GM21737 (cell line): ENCODE data around the gene CPEB2.
A peak's percentile ranks its signal among the peaks of the same experiment; 100 is the strongest.

Experiments used
- ATAC-seq: cut with Tn5 transposase; IDR thresholded peaks from one replicate; pipeline ENCODE4 v1.9.1; 2021; ENCODE audit warnings: mild to moderate bottlenecking, moderate library complexity; ENCODE audit not compliant: unreplicated experiment

Gene CPEB2

DNA sequence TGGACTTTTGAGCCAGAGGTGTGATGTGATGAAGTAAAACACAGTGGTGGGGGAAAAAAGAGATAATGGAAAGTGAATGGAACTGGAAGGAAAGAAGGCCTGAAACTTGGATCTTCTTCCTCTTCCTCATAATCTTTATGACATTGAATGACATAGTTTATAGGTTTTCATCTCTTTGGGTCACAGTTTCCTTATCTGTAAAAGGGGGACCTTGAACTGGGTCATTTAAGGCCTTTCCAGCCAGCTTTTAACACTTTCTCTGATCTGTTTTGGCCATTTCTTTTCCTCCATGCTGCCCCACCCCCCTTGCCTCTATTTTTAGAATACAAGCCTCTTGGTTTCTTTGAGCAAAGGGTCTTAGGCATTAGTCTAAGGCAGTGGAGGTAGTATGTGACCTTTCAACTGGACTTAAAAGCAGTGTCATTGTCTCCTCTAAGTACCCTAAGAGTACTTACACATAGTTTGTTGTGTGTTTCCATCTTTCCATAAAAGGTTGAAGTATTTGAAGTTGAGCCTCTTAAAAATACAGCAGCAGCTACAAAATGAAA, 7.8 kb downstream of the CPEB2 start:
- ATAC-seq, result no peak

- no peak for ATAC-seq
These were observed 8.9 kb downstream of the CPEB2 start for GRCh38 chr4:15011166-15011565.

GRCh38 chr4:15012017-15012788, 9.9 kb downstream of the CPEB2 start:
- ATAC-seq, result no peak

- no peak for ATAC-seq
These were observed 11.3 kb downstream of the CPEB2 start for GRCh38 chr4:15013585-15013984.

- ATAC-seq, result no peak
These were observed 12.9 kb downstream of the CPEB2 start for GRCh38 chr4:15015170-15015569.

- no peak for ATAC-seq
These were observed 16.1 kb downstream of the CPEB2 start for GRCh38 chr4:15018361-15018760.

GRCh38 chr4:15020502-15021286, 18.4 kb downstream of the CPEB2 start:
- ATAC-seq, result peak; percentile 58

DNA sequence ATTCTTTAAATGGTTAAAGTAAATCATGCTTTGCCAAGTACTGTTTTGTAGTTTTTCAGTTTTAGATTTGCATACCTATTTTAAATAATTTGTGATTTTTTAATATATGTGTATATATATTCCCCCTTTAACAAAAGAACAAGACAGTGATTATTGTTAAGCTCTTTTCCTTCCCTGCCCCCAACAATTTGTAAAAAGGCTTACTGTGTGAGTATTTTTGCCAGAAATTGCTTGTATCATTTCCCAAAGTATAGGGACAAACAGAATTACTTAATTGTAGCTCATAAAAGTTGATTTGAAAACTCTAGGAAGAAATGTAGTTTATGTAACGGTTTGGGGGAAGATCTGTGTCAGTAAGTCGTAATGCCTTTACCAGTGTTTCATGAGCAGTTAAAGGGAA, 19.0 kb downstream of the CPEB2 start:
- no peak for ATAC-seq

DNA sequence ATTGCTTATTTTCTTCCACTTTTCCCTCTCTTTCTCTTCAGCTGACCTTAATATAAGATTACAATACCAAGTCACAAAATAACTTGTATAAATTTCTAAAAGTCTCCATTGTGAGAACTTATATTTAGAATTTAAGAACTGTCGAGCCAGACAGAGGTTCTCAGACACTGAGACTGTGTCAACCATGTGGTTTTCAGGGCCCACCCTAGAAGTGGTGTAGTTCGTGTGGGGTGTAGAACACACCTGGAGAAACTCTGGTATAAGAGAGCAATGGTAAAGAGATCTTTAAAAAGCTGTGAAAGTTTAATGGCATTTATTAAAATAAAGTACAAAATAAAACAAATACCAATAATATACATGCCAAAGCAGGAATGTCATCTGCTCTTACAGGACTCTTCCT, 19.7 kb downstream of the CPEB2 start:
- ATAC-seq, result no peak

- ATAC-seq, result no peak
These were observed 22.1 kb downstream of the CPEB2 start for GRCh38 chr4:15024386-15024785.

- no peak for ATAC-seq
These were observed 23.4 kb downstream of the CPEB2 start for GRCh38 chr4:15025693-15026092.

DNA sequence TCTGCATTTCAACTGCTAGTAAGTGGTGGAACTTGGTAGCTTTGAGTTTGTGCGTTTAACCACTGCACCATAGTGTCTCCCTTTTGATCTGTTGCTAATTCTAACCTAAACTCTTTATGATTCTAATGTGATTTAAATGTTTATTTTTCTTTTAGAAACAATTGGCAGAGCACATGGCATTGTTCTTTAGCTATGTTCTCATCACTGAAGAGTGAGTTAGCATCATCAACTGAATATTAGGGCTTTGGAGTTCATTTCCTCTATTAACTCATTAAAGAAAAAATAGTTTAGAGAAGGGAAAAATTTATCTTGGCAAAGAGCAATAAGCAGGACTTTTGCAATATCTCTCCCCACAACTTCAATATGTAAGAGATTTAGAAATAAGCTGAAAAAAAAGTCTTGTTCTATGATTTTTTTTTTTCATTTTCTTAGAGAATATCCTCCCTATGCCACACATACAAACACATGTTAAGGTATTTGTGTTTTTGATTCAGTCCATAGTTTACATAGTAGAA, 25.7 kb downstream of the CPEB2 start:
- ATAC-seq, result no peak

- no peak for ATAC-seq
These were observed 28.9 kb downstream of the CPEB2 start for GRCh38 chr4:15031197-15031596.

DNA sequence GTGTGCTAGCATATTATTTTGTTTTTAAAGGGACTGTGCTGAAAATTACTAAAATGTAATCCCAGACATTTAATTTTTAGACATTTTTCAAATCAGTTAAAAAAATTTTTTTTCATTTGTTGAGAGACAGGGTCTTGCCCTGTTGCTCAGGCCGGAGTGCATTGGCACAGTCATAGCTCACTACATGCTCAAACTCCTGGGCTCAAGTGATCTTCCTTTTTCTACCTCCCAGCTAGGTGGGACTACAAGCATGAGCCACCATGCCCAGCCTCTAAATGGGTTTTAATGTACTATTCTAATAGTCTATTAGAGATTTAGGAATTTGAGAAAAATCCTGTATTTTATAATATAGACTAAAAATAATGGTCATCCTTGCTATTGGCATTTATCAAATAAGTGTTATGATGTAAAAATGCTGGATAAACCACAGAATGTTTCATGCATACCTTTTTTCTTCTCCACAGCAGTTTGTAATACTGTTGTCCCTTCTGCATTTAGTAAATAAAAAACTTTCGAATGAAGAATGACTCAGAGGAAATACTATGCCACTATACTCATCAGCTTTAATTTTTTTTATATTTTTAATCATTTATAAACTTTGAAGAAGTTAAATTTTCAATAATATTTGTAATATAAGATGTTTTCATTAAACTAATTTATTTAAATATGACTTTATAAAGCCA, 29.9 kb downstream of the CPEB2 start:
- ATAC-seq, result no peak

DNA sequence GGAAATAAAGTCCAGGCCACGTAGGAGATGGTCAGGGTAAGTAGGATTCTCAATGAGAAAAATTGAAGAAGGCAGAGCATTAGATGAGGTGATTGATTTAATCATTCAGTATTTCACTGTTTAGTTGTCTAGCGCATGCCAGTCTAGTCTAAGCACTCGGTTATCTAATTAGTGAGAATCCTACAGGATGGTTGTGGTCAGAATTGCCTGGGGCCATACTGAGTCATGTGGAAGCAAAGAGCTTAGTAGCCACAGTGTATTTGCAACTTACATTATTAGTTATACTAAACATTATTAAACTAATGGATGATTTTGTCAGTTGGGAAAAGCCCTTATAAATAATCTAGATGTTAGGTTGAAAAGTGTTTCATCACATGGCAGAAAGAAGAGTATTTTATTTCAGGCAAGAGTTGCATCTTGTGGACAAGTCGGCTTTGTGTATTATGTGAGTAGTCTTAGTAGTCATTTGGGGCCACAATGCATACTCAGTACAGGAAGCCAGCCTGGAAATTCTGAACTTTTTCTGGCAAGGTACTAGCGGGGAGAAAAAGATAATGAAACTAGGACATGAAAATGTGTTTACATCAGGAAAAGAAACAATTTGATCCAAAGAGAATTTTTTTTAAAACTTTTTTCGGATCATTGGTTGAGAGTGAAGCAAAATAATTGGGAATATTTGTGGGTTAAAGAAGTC, 31.9 kb downstream of the CPEB2 start:
- ATAC-seq, result no peak

- no peak for ATAC-seq
These were observed 32.9 kb downstream of the CPEB2 start for GRCh38 chr4:15035159-15035558.

DNA sequence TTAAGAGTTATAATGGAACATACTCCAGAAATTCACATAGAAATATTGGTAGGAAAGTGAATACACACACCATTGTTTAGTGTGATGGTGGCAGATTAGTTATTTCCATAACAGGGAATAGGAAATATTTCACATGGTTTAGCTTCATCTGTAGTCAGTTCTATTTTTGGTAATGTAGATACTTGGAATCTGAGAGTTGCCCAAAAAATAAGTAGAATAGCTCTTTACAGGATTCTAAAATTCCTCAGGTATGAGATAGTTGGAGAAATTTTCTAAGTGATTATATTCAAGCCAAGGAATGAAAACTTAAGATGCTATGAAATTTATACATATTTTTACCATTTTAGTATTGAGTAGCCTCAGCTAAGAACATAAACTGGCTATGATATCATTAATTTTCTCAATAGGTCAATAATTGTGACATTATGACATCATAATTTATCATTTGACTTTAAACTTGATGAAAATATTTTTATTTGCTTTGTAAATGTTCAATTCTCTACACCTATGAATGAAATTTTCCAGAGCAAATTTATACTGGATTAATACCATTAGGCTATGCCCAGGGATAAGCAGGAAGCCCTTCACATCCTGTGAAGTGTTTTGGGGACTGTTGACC, 35.8 kb downstream of the CPEB2 start:
- ATAC-seq, result no peak

DNA sequence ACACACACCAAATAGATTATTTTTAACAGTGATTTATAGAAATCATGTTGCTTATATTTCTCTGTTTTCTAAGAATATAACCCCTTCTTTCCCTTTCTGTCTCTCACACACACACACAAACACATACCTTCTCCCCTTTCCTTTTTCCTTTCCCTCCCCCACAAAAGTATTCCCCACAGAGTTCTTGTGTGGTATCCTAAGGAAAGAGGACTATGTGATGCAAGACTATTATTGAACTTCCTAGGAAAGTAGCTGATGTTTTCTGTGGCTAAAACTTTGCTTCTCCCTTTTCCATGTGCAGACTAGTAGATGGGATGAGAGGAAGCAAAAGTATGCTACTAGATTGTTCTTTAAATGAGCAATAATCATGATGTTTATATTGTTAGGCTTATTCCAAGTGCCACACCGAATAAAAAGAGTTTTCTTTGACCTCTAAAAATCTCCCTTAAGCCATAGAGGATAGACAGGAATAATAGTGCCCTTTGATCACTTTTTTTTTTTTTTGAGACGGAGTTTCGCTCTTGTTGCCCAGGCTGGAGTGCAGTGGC, 38.7 kb downstream of the CPEB2 start:
- ATAC-seq, result no peak

- ATAC-seq, result no peak
These were observed 40.4 kb downstream of the CPEB2 start for GRCh38 chr4:15042529-15043167.
